HepG2 (cell line): ENCODE data around the gene FAM53B.

Source experiments
- CHD2 ChIP-seq: IDR thresholded peaks from 2 replicates; pipeline ENCODE4 v1.6.1; 2011; ENCODE audit warnings: low read depth, low read length, improper control_type of control experiment
- CTCF ChIP-seq: sonication (generic); formaldehyde crosslinking; IDR thresholded peaks from 2 replicates; pipeline ENCODE4 v1.5.0; 2020; ENCODE audit warnings: mild to moderate bottlenecking, missing genetic modification reagents, moderate library complexity
- SAFB2 ChIP-seq: sonication (generic); formaldehyde crosslinking; IDR thresholded peaks from 2 replicates; pipeline ENCODE4 v1.5.1; 2020; ENCODE audit warnings: missing genetic modification reagents, low read depth, mild to moderate bottlenecking, borderline replicate concordance
- SMYD3 ChIP-seq: sonication (generic); formaldehyde crosslinking; IDR thresholded peaks from 2 replicates; pipeline ENCODE4 v1.8.1; 2023; ENCODE audit warnings: mild to moderate bottlenecking, missing genetic modification reagents
- TFE3 ChIP-seq: IDR thresholded peaks from 2 replicates; pipeline ENCODE4 v1.6.1; 2016
- ZNF747 ChIP-seq: sonication (generic); formaldehyde crosslinking; IDR thresholded peaks from 2 replicates; pipeline ENCODE4 v1.8.1; 2023; ENCODE audit warnings: missing genetic modification reagents, mild to moderate bottlenecking, borderline replicate concordance

- TF ChIP-seq ZNF747 (no peak), SAFB2 (no peak), SMYD3 (no peak), CHD2 (no peak), CTCF (CRISPR knock-in tag) (no peak), TFE3 (CRISPR knock-in tag) (no peak)
These were observed 111.6 kb downstream of the FAM53B start for GRCh38 chr10:124632566-124632965.
